ENCODE results near the gene DHX16. TPM values are rescaled to one million over a fixed set of nuclear protein-coding genes. Genes with fewer than 3 reads are reported as not detected.
A peak's percentile ranks its signal among the peaks of the same experiment; 100 is the strongest.

The DHX16 gene
- total RNA-seq, 1 donor from 2014 or later: 34.7 TPM

GRCh38 chr6:30616811-30617564 is 55.8 kb downstream of the DHX16 start, which contains the start of gene PPP1R10:
PPP1R10 (minus strand) TSS chr6:30617243; CDS start chr6:30609944, 7,299 bp downstream.
- no peak for TF ChIP-seq CTCF (IDR thresholded peaks at IDR 0.05; ENCODE audit: insufficient read depth, low read length, poor library complexity, severe bottlenecking)
- Histone ChIP-seq H3K4me3 (ENCODE audit: low read depth, low read length) (peak within 1 kb of the TSS; percentile 93), H3K36me3 (ENCODE audit: control insufficient read depth, insufficient read depth, low read length) (peaks cover 2% of the 10 kb centered on the region), H3K27me3 (ENCODE audit: control insufficient read depth, insufficient read depth, low read length) (no peaks in the 10 kb centered on the region)
- peak; percentile 99 for DNase-seq (ENCODE audit: low read depth)

GRCh38 chr6:30615958-30616810 is 56.6 kb downstream of the DHX16 start:
- no peaks in the 10 kb centered on the region for H3K27me3 ChIP-seq (ENCODE audit: control insufficient read depth, insufficient read depth, low read length)
- no peak for DNase-seq (ENCODE audit: low read depth)
- H3K4me3 ChIP-seq (ENCODE audit: low read depth, low read length): peak overlapping the region; percentile 93
- peaks cover 2% of the 10 kb centered on the region for H3K36me3 ChIP-seq (ENCODE audit: control insufficient read depth, insufficient read depth, low read length)
- no peak for TF ChIP-seq CTCF (IDR thresholded peaks at IDR 0.05; ENCODE audit: insufficient read depth, low read length, poor library complexity, severe bottlenecking)

GRCh38 chr6:30615219-30615957 is 57.4 kb downstream of the DHX16 start:
- no peaks in the 10 kb centered on the region for H3K27me3 ChIP-seq (ENCODE audit: control insufficient read depth, insufficient read depth, low read length)
- peaks cover 2% of the 10 kb centered on the region for H3K36me3 ChIP-seq (ENCODE audit: control insufficient read depth, insufficient read depth, low read length)
- H3K4me3 ChIP-seq (ENCODE audit: low read depth, low read length): peak overlapping the region; percentile 93
- no peak for DNase-seq (ENCODE audit: low read depth)
- no peak for TF ChIP-seq CTCF (IDR thresholded peaks at IDR 0.05; ENCODE audit: insufficient read depth, low read length, poor library complexity, severe bottlenecking)

- peak; percentile 92 for DNase-seq (ENCODE audit: low read depth)
- H3K4me3 ChIP-seq (ENCODE audit: low read depth, low read length): peak overlapping the region; percentile 93
- H3K36me3 ChIP-seq (ENCODE audit: control insufficient read depth, insufficient read depth, low read length): peaks cover 2% of the 10 kb centered on the region
- H3K27me3 ChIP-seq (ENCODE audit: control insufficient read depth, insufficient read depth, low read length): no peaks in the 10 kb centered on the region
- TF ChIP-seq CTCF (IDR thresholded peaks at IDR 0.05; ENCODE audit: insufficient read depth, low read length, poor library complexity, severe bottlenecking): no peak
Observed at GRCh38 chr6:30614843-30615218, 58.0 kb downstream of the DHX16 start.

- no peak for TF ChIP-seq CTCF (IDR thresholded peaks at IDR 0.05; ENCODE audit: insufficient read depth, low read length, poor library complexity, severe bottlenecking)
- Histone ChIP-seq H3K4me3 (ENCODE audit: low read depth, low read length) (peak overlapping the region; percentile 33), H3K27me3 (ENCODE audit: control insufficient read depth, insufficient read depth, low read length) (no peaks in the 10 kb centered on the region), H3K36me3 (ENCODE audit: control insufficient read depth, insufficient read depth, low read length) (peaks cover 2% of the 10 kb centered on the region)
- no peak for DNase-seq (ENCODE audit: low read depth)
Observed at GRCh38 chr6:30614044-30614842, 58.6 kb downstream of the DHX16 start.
